ENCODE measurements around the gene KPNB1.

Gene KPNB1

DNA sequence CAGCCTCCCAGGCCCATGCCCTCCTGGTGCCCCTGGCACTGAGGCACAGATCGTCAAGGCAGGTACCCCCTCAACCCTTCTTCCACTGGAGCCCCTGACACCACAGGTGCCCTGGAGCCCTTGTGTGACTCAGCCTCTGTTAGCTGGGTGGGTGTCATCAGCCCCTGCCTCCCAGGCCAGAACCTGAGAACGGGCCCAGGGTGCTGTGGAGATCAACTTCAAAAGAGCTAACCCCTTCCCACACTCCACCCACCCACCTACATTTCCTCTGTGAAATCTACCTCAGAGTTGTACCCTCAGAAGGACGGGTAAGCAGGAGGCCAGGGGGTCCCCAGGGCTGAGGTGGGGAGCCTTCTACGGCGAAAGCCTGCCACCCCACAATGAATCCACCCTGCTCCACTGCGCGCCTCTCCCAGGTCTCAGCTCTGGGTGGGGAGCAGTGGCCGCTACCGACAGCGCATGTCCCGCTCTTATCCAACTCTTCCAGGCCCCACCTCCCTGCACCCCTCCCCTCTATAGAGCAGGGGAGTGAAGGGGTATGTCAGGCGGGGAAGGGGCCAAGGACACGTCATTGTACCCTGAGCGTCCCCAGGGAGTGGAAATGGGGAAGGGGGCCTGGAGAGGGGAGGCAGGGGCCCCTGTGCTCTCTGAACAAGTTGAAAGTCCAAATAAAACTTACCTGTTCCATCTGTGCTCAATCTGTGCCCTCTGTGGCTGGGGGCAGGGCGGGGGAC lies 61.8 kb downstream of the KPNB1 start:
- no peak for DNase-seq (ENCODE audit: low spot score)

DNA sequence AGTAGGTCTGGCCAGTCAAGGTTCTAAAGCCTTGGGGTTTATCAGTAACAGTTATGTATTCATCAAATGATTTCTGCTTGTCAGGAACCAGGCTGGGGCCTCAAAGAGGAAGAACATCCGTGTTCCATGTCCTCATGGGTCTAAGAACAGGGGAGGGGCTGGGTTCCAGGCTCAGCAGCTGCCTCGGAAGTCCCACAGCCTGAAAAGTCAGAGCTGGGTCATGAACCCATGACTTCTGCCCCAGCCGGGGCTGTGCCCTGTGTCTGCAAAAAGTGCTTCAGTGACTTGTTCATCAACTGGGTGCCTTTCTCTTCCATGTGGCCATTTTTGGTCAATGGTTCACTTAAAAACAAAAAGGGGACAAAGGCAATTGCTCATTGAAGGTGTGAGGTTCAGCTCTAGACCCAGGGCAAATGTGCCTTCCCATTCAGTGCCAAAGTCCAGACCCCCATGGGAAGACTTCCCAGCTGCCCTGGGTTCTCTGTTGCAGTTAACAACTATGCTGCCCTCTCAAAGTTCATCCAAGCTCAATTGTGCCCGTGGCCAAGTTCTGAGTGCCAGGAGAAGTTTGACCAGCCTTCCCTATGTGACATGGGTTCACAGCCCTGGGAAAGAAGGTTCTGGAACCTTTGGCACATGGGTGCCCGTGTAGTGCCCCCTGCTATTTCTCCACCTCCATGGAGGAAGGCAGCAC lies 62.8 kb downstream of the KPNB1 start:
- no peak for DNase-seq (ENCODE audit: low spot score)

GRCh38 chr17:47713980-47714700 lies 64.4 kb downstream of the KPNB1 start:
- no peak for DNase-seq (ENCODE audit: low spot score)

- DNase-seq (ENCODE audit: low spot score): no peak
Observed at GRCh38 chr17:47714773-47715396, 65.2 kb downstream of the KPNB1 start.

DNA sequence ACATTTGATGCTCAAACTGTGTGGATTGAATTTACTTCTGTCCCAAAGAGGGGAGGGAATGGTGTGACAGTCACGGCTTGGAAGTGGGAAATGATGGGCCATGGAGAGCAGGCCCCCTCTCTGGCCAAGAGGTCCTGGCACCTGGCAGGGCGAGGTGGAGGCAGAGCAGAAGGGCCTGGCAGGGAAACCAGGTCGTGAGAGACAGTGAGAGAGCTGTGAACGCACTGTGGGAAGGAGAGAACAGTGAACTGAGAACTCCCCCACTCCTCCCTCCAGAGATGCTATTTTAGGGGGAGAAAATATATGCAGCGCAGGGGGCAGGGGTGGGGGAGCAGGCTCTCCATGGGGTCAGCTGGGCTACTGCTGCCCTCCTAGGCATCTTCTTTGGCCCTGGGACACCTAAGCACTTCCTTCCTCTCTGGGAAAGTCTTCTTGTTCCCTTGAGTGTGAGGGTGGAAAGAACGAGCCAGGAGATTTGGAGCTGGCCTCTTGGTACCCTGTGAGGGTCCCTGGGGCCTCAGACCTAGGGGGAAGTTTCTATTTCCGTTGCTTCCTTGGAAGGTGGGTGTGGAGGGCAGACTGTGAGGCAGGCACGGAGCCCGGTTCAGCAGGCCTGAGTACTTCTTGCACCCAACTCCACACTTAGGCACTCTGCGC lies 66.1 kb downstream of the KPNB1 start:
- DNase-seq (ENCODE audit: low spot score): no peak

DNA sequence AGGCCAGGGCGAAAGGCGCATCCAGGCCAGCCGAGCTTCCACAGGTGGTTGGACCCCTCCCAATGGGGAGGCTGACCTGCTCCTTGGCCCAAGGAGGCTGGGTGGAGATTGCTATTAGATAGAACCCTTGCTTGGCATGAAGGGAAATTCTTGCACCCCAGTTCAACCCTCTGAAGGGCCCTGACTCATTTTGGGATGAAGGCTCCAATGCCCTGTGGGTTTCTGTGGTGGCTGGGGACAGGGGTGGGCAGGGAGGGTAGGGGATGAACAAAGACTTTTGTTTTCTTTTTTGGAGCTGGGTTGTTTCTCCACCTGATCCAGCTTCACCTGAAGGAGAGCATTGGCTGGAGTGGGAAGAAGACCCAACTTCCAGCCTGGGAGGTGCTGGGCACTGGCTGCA lies 66.7 kb downstream of the KPNB1 start:
- no peak for DNase-seq (ENCODE audit: low spot score)

GRCh38 chr17:47717261-47717697 lies 67.6 kb downstream of the KPNB1 start:
- no peak for DNase-seq (ENCODE audit: low spot score)

DNA sequence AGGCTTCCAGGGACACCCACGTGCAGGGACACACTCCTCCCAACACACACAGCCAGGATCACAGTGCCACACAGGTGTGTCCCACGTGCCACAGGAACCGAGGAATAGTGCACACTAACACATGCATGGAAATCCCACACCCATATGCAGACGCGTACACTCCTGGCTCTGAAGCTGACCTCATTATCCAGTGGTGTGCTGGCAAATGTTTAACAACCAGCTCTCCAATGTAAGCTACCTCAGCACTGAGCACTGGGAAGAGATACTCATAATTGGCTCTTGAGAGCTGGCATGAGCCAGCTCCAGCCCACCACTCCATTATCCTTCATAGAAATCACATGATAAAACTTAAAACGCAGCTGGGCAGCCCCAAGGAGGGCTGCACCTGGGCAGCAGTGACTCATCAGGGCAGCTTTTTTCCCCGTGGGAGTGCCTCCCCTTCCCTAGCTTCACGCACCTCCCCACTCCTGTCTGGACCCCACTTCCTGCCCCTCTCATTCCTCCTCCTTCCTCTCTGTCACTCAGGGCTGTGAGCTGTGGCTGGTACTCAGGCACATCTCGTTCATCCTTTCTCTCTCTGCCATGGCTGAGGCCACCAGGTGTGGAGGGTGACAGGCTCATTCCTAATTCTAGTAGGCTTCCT lies 68.4 kb downstream of the KPNB1 start:
- DNase-seq (ENCODE audit: low spot score): no peak

DNA sequence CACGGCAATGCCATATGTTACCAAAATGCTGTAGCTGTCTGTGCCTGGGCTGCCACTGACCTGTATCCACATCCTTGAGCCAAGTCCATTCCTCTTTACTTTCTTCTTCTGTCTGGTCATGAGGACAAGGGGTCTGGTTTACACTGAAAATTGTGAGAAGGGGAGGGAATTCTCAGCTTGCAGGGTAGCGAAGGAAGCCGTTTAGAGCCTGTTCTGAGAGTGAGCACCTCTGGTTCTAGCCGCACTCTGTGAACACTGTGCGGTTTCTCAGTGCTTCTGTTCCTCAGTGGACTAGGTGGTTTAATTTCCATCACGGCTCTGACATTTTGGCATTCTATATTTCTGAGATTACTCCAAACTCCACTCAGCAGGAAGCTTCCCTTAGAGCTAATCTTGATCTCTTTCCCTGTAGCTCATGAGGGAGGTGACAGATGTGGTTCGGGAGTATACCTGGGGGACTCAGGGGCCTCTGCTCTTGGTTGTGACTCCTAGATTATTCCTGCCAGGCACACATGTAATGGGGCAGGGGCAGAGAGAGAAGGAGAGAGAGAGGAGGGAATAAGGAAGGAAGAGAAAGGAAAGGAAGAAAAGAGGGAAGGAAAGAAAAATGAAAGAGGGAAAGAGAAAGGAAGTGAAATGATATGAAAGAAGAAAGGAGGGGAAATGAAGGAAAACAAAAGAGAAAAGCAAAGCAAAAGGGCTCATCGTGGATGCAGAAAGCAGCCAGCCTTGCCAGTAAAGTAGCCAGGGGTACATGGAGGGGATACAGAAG lies 69.1 kb downstream of the KPNB1 start:
- no peak for DNase-seq (ENCODE audit: low spot score)

DNA sequence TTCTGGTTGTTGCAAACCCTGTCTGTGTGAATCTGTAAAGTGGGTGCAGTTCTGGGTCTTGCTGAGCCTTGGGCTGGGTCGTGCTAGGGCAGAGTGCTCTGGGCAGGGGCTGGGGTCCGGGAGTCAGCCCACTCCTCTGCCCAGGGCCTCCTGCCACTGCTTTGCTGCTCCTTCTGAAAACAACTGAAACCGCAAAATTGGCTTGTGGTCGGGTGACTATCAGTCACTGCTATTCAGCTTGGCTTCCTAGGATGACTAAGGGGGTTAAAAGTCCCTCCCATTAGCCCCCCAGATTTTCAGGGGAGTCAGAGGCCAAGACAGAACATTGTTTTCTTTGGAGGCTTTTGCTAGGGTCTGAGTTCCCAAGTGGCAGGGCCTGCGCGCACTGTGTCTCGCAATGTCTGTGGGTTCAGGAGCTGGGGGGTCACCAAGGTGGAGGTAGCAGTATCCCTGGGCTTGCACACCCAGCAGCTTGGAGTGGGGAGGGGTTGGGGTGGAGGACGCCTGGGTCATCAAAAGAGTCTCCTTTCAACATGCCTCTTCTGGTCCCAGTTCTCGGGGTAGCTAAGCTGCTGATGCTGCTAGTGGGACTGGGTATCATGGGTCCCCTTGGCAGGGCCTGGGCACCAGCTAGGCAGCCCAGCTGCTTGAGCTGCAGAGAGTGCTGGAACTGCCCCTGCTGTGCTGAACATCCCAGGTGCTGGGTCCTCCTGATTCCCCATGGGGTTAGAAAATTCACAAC lies 69.9 kb downstream of the KPNB1 start:
- peak; percentile 79 for DNase-seq (ENCODE audit: low spot score)

GRCh38 chr17:47720196-47720595 lies 70.5 kb downstream of the KPNB1 start:
- no peak for DNase-seq (ENCODE audit: low spot score)

- peak; percentile 60 for DNase-seq (ENCODE audit: low spot score)
Observed at GRCh38 chr17:47720754-47721533, 71.2 kb downstream of the KPNB1 start.

DNA sequence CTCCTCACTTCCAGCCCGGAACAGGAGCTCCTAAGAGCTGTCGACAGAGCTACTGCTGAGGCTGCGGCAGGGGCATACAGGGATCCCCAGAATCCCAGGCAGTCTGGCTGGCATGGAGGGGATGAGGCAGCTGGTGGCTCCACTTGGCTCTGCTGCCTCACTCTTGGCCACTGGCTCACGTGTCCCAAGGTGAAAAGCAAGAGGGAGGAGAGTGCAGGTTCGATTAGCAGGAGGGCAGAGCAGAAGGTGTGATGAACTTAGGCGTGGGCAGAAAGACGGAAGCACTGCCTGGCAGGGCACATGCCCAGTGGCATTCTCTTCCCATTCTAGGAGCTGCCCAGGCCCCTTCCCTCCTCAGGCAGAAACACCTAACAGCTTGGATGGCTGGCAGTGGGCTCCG lies 72.0 kb downstream of the KPNB1 start:
- DNase-seq (ENCODE audit: low spot score): no peak

DNA sequence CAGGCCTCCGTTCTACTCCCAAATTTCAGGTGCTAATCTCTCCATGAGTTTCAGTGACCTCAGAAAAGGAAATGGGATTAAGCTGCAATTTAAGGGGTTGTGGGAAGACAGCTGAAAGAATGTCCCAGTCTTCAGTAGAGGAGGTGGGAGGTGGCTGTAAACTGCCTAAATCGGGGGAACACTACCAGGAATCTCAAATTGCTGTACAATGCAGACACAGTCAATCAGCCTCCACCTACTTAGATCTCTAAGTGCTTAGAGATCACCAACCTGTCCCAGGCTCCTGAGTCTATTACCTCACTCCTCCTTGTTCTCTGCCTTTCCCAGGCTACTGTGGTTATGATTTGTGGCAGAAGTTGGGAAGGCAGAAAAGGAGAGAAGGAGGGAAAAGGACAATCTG lies 75.0 kb downstream of the KPNB1 start:
- DNase-seq (ENCODE audit: low spot score): no peak

DNA sequence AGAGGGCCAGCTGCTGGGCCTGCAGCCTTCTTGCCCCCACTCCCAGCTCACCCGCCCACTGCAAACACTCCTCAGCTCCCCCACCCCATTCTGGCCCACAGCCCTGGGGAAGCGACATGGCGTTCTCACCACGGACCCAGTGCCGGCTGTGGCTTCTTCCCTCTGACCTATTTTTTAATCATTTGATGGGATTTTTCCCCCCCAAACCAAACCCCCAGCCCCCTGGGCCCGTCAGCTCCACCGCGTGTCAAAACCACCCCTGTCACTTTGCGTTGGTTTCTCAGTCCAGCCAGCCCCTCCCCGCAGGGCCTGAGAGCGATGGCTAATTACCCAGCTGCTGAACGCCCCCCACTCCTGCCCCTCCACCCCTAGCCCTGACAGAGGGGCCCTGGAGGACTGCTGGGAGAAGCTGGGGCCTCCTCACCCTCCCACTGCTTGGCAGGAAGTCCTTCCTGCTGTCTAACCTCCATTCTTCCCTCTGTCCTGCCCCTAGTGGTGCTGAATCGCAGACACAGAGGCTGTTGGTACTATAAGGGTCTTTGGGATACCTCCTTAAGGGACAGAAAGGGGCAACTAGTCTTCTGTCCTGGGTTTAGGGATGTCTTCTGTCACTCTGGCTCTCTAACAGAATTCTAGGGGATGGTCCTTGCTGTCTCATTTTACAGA lies 75.9 kb downstream of the KPNB1 start:
- no peak for DNase-seq (ENCODE audit: low spot score)

- no peak for DNase-seq (ENCODE audit: low spot score)
Observed at GRCh38 chr17:47726796-47727703, 77.3 kb downstream of the KPNB1 start.

- DNase-seq (ENCODE audit: low spot score): no peak
Observed at GRCh38 chr17:47727704-47728036, 78.0 kb downstream of the KPNB1 start.
